RPMI7951 (cell line): ENCODE results near the gene GALNT15. TPM values are rescaled to one million over a fixed set of nuclear protein-coding genes. Genes with fewer than 3 reads are reported as not detected.

Source experiments
- DNase-seq: peaks from one replicate; pipeline ENCODE4 v3.0.0-alpha.2; 2012; ENCODE audit warnings: low read depth
- total RNA-seq: library from RNA; depleted of rRNA; stranded (reverse); fragments of >200 nt; shearing (Covaris generic); gene quantifications from 2 replicates; pipeline ENCODE4 v1.2.3, GENCODE V29; 2014

The GALNT15 gene
- total RNA-seq, 1 experiment from 2014 or later, result 0.12 TPM

DNA sequence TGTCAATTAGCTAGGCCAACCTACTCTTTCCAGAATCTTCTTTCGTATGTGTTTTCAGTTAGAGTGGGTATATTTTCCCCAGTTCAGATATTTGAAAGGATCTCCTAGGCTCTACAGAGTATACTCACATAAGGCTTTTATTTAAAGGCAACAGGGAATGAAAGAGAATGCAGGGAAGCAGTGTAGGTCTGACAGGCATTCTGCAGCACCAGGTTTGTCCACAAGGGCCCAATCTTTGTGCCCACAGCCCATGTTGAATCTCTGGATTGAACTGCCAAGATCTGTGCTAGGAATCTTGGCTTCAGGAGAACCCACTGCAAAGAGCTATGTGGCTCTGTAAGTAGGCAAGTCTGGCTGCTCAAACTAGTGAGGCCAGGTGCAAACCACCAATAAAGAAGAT, 24.2 kb upstream of the GALNT15 start:
- DNase-seq, result no peak

- peak; percentile 78 for DNase-seq
Observed at GRCh38 chr3:16151109-16151508, 23.4 kb upstream of the GALNT15 start.

GRCh38 chr3:16168211-16168610, 6.3 kb upstream of the GALNT15 start:
- no peak for DNase-seq

GRCh38 chr3:16171009-16171408, 3.5 kb upstream of the GALNT15 start:
- no peak for DNase-seq

DNA sequence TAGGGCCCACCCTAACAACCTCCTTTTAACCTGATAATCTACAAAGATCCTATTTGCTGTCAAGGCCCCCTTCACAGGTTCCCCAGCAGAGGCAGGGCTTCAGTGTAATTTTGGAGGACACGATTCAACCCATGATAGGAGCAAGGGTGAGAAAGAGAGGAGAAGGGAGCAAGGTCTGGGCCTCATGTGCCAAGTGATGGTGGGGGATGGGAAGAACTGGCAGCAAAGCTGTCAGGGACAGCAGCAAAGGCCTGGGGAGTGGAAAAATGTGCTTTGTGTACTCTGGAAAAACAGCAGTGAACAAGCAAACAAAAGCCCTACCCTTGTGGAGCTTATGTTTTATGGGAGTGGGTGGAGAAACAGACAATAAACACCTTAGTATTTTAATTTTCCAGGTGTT, 2.7 kb upstream of the GALNT15 start:
- no peak for DNase-seq

DNA sequence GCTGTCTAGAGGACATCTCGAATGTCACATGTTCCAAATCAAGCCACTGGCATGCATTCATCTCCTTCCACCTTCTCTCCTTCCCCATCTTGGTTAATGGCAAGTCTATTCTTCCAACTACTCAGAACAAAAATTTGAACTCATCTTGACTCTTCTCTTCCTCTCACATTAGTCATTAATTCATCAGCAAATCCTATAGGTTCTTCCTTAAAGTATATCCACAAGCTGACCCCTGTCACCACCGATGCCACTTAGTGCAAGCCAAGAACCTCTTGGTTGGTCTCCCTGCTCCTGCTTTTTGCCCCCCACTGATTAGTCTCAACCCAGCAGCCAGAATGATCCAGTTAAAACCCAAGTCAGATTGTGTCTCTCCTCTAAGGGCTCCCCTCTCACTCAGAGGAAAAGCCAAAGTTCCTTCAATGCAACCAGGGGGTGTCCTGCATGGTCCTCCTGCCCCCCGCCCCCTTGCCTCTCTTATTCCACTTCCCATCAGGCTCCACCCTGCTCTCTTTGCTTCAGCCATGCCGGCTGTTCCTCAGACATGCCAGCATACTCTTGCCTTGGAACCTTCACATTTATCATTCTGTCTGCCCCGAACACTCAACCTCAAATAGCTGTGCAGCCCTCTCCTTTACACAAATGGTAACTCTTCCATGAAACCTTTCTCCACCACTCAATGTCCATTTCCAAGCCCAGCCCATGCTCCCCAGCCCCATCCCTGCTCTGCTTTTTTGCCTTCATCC, 1.0 kb upstream of the GALNT15 start:
- no peak for DNase-seq

DNA sequence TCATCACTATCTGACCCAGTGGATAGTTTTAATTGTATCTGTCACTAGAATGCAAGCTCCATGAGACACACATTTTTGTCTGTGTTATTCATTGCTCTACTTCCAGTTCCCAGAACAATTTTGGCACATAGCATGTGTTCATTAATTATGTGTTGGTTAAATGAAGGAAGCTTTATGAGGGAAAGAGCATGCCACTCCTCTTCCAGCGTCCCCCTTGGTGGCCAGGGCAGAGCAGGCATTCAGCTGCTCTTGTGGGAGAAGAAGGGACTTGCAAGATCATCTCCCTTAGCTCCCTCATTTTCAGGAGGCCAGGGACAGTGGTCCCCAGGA, 489 bp upstream of the GALNT15 start:
- peak; percentile 18 for DNase-seq

- DNase-seq, result no peak
Observed at GRCh38 chr3:16174976-16175901, 759 bp downstream of the GALNT15 start.

DNA sequence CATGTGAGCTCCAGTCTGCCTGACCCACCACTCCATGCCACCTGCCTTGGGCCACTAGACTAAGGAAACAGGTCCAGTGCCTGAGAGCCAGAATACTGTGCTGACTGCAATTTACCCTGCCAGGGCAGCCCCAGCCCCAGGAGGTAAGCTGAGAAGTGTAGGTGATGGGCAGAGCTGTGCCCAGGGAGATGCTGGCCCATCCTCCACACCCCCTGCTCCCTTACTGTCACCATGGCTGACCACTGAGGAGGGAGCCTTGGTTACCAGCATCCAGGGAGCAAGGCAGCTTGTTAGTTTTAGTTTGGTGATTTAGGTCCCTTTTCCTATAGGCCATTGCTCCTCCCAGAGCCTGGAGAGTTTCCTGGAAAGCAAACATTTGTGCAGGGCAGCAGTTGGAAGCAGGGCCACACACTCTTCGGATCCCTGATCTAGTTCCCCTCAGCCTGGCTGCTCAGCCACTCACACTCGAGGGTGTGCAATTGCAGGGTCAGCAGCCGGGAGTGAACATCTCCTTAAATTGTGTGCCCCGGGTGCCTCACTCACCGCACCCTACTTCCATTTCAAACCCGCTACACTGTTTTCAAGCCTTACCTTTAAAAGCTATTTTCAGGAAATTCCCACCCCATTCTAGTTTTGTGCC, 2.0 kb downstream of the GALNT15 start:
- no peak for DNase-seq

GRCh38 chr3:16177382-16177781, 2.9 kb downstream of the GALNT15 start:
- no peak for DNase-seq

GRCh38 chr3:16177962-16178627, 3.6 kb downstream of the GALNT15 start:
- DNase-seq, result peak; percentile 73

- DNase-seq, result no peak
Observed at GRCh38 chr3:16178628-16178988, 4.1 kb downstream of the GALNT15 start.

GRCh38 chr3:16179261-16179660, 4.8 kb downstream of the GALNT15 start:
- no peak for DNase-seq

DNA sequence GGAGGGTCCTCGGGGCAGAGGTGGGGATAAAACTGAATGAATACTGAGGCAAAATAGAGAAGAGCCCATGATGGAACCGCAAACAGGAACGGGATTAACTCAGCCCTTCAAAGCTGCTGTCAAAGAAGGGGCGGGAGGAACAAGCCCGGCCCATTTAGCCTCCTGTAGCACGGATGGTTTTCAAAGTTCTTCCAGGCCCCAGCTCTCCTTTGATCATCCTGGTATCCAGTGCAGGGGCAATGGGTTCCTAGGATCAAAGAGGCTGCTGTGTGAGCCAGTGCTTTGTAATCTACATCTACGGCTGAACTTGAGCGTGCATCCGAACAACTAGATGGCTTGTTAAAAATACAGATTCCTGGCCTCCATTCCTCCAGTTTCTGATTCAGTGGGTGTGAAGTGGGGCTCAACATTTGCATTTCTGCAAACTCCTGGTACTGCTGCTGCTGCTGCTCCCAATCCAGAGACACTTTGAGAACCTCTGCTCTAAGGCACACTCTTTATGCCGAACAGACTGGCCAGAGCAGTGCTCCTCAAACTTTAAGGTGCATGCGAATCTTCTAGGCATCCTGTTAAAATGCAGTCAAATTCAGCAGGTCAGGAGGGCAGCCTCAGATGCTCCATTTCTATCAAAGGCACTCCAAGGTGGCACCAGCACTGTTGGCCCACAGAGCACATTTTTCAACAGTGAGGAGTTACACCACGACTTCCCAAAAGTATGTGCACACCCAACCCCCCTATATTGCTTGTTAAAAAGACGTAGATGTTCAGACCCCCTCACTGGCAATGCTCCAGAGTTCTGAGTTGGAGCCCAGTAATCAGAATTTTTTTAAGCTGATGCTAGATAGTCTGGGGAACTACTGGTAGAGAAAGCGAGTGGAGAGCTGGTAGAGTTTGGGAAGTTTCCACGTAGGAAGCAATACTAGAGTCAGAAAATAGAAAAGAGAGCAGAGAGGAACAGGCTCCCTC, 5.6 kb downstream of the GALNT15 start:
- DNase-seq, result peak; percentile 44

DNA sequence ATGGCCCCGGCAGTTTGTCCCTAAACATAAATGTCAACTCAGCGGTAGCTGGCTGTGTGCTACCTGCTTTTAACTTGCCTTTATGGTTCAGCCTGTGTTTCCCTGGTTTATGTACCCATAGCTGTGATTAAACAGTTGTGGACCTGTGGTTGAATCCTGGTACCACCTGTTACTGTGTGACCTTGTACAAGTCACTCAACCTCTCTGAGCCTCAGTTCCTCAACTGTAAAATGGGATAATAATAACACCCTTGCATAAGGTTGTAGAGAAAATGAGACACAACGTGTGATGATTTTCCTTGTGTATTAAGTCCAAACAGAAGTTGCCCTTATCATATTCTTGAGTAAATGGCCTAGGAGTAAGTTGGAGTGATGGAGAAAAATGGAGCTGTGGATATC, 6.3 kb downstream of the GALNT15 start:
- DNase-seq, result no peak

DNA sequence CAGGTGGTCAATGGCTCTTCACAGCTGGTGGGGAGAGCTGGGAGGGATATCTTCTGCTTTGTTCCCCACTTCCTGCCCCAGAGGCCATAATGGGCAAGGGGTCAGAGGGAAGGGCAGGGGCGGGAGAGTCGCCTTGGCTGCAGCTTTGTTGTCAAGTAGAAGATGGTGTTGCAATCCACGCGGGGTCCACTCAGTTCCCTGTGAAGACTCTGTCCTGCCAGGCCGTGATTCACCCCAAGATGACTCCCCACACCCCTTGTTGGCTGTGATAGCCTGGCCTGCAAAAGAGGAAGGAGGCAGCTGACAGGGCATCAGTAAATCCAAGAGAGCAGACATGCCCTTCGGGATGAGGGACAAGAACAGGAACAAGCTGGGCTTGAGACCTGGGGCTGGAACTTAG, 6.9 kb downstream of the GALNT15 start:
- DNase-seq, result peak; percentile 70

DNA sequence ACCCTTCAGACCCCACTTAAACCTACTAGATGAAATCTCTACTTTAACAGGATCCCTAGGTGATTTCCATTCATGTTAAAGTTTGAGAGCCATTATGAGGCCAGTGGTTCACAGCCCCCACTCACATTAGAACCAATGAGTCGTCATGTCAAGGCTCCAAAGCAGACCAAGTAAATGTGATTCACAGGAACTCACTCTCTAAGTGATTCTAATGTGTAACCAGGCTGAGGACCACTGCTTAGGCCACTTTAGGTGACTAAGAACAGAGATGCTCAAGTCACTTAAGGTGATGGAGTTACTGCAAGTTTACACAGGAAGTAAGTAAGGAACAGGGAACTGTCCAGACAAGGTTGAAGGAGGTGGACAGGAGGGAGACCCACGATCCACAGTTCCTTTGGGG, 7.7 kb downstream of the GALNT15 start:
- DNase-seq, result peak; percentile 32

- no peak for DNase-seq
Observed at GRCh38 chr3:16182612-16183011, 8.1 kb downstream of the GALNT15 start.

DNA sequence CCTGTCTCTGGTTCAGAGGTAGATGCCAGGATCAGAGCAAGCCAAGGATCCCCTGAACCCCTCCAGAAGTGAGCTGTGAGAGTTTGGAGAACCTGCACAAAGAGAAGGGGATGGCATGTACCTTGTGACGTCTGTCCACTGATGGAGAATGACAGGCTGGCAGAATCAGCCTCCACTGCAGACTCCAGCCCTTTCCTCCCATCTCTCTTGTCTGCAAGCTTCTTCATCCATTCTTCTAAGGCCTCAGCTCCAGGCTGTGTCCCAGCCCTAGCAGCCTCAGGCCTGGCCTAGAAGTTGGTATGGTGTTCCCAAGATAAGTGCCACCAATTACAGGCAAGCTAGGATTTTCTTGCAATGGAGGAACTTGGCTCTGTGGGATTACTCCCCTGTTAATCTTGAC, 8.6 kb downstream of the GALNT15 start:
- DNase-seq, result no peak

- peak; percentile 87 for DNase-seq
Observed at GRCh38 chr3:16183601-16184270, 9.3 kb downstream of the GALNT15 start.
